GM18907 (cell line): ENCODE data around the gene SORCS3.

Experiments
- ATAC-seq: cut with Tn5 transposase; IDR thresholded peaks from one replicate; pipeline ENCODE4 v1.9.1; 2021; ENCODE audit warnings: mild to moderate bottlenecking, moderate library complexity; ENCODE audit not compliant: unreplicated experiment

The SORCS3 gene

GRCh38 chr10:104989880-104990279 is 348.8 kb downstream of the SORCS3 start:
- no peak for ATAC-seq

- ATAC-seq: no peak
Observed at GRCh38 chr10:104993085-104993484, 352.0 kb downstream of the SORCS3 start.

GRCh38 chr10:105001269-105001668 is 360.2 kb downstream of the SORCS3 start:
- ATAC-seq: no peak

DNA sequence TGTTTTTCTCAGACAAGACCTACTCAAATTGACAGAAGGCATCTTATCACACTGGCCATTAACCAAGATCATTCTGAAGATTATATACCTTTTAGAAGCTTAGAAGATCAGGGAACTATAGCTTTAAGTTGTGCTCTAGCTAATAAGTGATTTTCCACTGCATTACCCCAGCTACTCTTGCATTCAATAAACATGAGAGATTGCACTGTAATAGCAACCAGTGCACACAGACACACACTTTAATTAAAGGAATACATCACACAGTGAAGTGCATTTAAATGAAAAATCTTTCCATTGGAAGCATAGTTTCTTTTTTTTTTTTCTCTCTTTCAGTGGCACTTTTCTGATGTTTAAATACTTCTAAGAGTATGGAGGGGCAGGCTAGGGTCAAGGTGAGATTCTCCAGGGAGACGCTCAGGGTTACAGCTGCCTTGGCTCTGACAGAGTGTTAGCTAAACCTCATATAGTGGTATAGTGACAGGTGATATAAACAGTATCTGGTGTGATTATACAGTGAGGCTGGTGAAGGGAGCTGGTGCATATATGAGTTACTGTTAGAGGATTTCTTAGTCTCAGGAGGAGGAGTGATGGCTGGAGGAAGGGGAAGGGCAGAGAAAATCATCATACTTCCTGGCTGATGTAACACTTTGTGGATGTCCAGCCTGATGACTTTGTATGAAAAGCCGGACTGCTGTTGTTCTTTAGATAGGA is 369.5 kb downstream of the SORCS3 start:
- no peak for ATAC-seq

DNA sequence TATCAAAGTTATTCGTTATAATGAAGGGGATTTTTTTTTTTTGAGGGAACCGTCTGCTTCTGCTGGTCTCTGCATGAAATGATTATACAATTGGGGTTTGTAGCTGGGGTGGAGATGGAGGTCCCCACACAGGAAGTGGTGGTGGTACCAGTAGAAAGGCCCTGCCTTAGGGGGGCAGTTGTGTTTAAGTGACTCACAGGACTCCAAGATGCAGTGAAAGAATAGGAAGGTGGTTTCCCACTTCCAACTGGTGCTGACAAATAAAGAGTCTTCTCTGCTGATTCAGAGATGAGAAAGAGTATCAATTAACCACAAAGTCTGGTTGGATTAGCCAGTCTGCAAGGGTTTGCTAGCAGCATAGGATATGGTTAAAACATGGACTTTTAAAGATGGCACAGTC is 376.0 kb downstream of the SORCS3 start:
- ATAC-seq: no peak

DNA sequence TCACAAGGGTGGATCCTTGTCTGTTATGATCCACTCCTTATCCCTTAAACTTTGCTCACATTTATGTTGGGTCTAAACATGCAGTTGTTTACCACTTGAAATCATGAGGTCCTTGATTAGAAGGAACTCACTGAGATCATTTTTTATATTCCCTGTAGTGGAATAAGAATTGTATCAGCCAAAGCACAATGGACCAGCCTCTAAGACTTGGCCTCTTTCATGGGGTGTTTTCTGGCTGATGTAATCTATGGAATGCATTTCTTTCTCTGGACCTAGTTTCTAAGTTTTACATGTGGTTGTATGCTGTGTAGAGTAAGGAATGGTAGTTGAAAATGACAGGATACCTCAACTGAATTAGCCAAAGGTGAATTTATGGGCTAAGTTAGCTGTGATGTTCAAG is 376.6 kb downstream of the SORCS3 start:
- no peak for ATAC-seq

- ATAC-seq: no peak
Observed at GRCh38 chr10:105023211-105024111, 382.4 kb downstream of the SORCS3 start.

- ATAC-seq: no peak
Observed at GRCh38 chr10:105024184-105024583, 383.1 kb downstream of the SORCS3 start.

- no peak for ATAC-seq
Observed at GRCh38 chr10:105025092-105025491, 384.0 kb downstream of the SORCS3 start.

DNA sequence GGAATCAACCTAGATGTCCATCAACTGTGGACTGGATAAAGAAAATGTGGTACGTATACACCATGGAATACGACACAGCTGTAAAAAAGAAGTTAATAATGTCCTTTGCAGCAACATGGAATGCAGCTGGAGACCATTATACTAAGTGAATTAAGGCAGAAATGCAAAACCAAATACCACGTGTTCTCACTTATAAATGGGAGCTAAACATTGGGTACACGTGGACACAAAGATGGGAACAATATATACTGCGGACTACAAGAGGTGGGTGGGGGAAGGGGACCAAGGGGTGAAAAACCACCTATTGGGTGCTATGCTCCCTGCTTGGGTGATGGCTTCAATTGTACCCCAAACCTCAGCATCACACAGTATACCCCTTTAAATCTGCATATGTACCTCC is 385.5 kb downstream of the SORCS3 start:
- ATAC-seq: no peak

DNA sequence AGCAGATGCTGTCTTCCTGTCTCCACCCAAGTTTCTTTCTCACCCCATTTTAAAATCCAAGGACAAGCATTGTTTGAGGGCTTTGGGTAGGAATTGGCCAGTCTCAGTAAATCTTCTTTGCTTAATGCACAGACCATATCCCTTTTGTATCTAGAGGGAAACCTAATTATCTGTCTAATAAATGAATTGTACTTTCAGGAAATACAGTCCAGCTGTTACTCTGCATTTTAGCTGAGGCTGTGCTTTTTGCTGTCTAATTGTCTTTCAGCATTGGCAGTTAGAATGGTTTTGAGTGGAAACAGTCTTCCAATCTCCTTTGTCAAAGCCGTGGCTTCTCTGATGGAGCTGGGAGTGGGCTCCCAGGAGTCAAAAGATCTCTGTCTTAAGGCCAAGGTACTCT is 388.2 kb downstream of the SORCS3 start:
- ATAC-seq: no peak

GRCh38 chr10:105037022-105037421 is 395.9 kb downstream of the SORCS3 start:
- no peak for ATAC-seq

DNA sequence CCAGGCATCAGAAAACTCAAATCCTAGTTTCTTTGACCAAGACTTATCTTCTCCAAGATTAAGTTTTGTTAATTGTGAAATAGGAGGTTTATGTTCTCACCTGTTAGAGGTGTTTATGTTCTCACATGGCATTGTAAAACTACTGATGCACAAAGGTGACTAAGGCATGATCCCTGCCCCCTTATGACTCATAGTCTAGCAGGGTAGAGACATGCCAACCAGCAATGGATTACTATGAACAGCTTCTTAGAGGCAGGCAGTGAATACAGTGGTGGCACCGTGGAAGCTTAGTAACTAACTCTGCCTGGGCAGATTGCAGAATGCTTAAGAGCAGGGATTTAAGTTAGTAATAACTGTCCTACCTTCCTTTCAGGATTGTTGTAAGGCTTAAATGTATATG is 400.9 kb downstream of the SORCS3 start:
- no peak for ATAC-seq

DNA sequence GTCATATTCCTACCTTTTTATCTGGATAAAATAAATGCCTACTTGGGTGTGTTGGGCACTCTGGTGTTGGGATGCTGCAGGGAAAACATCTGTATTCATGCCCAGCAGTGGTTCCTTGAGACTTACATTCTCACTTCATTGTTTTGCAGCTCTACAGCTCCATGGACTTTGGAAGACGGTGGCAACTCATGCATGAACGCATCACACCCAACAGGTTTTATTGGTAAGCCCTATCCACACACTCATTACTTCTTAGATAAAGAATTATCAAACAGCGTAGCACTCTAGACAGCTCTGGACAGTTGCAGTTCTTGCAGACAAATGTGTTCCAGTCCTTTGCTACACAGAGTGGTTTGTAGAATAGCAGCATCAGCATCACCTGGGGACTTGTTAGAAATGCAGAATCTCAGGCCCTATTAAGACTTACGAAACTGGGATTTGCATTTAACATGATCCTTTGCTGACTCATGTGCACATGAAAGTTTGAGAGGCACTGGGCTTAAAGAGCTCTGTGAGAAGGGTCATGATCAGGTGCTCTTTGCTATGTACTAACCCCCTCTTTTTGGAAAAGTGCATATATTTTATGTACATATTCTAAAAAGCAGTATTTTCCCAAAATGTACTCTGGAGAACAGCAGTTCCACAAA is 401.9 kb downstream of the SORCS3 start:
- ATAC-seq: no peak

GRCh38 chr10:105044902-105045301 is 403.8 kb downstream of the SORCS3 start:
- ATAC-seq: no peak

DNA sequence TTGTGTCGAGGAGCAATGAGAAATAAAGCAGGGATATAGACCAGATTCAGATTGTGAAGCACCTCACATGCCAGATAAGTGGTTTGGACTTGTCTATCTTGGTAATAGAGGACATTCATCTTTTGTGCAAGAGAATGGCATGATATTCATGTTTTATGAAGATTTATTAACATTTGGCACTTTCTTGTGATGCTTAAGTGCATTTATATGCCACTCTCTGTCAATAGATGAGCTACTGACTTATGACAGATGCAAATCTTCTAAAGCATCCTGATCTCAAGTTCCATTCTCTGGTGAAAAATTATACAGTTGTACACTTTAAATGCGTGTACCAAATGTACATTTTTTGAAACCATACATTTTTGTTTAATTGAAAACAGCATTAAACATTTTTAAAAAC is 415.3 kb downstream of the SORCS3 start:
- ATAC-seq: no peak

DNA sequence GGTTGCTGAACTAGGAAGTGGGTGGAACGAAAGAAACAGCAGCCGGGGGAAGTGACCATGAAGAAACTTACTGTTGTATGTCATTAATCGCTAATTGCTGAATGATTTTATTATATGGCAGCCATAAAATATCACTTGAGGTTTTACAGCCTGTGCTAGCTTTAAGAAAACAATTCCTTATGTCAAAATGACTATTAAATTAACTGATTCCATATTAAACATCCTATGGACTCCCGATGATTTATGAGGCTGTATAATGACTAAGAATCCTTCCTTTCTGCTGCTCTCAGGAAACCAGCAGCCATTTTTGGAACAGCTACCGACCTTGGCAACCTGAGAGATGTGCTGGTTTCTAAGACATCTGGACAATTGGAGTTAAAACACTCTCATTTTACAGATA is 421.9 kb downstream of the SORCS3 start:
- ATAC-seq: no peak

DNA sequence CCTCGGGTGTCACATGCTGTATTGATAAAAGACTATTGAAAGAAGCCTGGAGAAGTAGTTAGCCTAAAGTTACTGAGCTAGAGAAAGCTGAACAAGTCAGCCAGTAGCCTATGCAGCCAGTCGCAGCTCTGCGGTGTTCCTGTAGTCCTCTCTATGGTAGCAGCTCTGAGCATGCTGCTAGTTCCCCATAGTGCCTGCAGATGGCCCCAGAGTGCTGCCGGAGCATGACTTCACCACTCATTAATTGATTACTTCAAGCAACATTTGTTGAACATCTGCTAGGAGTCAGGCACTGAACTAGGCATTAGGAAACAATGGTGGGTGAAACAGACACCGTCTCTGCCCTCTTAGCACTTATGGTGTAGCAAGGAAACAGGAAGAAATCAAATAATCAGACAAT is 422.7 kb downstream of the SORCS3 start:
- peak; percentile 80 for ATAC-seq

- no peak for ATAC-seq
Observed at GRCh38 chr10:105068497-105068896, 427.4 kb downstream of the SORCS3 start.

GRCh38 chr10:105070249-105070648 is 429.2 kb downstream of the SORCS3 start:
- ATAC-seq: no peak

DNA sequence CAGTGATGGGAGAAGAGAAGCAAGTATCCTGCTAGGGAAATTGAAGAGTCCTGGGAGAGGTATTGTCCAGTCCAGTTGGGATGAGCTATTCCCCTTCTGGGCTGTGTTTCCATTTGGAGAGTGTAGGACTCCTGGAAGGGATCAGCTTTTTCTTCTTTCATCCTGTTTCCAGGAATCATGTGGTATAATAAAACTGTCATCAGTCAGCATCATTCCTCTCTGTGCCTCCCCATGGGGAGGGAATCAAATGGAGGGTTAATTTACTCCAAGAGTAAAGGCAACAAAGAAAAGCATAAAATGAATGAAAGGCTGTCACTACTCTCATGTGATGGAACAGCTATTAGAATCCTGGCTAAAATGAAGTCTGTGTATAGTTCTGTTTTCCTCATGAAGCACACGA is 429.9 kb downstream of the SORCS3 start:
- no peak for ATAC-seq

DNA sequence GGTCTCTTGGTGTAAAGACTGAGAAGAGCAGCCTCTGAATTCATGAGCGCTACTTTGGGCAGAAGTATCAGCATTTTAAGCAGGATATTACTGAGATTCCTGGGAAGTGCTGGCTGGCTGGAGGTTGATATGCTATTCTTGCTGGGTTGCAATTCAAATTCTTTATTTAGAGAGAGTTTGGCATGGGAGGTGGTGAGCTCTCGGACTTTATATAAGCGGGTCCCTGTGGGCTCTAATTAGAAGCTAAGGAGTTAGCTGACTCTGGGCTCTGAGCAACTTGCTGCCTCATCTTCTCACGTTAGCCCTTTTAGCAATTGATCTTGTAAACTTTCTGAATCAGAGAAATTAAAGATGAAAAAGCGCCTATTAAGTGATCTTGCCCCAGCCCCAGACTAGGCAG is 430.9 kb downstream of the SORCS3 start:
- no peak for ATAC-seq
